Tibial nerve (tissue), 3 donors: ENCODE data around the gene NAA60.

ENCODE experiments used
- EP300 ChIP-seq, 2 donors: sonication (generic); formaldehyde crosslinking; IDR thresholded peaks; one replicate each; pipeline ENCODE4 v1.6.1; 2017; ENCODE audit warnings: antibody characterized with exemption in 2 of 2, mild to moderate bottlenecking in 1 of 2
- POLR2A ChIP-seq, 2 donors: fragments of 450-650 bp; IDR thresholded peaks; one replicate each; pipeline ENCODE4 v1.6.1; 2017; ENCODE audit warnings: antibody characterized with exemption in 2 of 2, mild to moderate bottlenecking in 2 of 2, moderate library complexity in 2 of 2

DNA sequence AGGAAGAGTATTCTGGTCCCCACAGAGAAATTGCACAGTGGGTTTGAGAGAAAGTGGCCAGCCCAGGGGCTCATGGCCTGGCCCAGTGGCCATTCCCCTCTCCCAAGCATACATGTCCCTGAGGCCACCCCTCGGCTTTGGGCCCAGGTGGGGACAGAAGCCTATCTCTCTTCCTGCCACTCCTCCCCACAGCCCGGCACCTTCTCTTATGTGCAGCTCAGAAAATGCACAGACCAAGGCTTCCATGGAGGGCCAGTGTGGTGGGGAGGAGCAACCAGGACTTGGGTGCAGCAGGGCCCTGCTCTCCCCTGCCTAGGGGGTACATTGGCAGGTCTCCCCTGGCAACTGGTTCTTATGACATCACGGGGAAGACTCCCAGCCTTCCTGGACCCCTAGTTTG, 51.7 kb downstream of the NAA60 start, which contains the start of gene C16orf90:
- TF ChIP-seq EP300 (IDR thresholded peaks at IDR 0.05) (no peak), POLR2A (IDR thresholded peaks at IDR 0.05) (no peak)
